Prostate gland (tissue), 2 donors: Measurements from ENCODE around the gene CRBN.

Experiments
- CTCF ChIP-seq, 4 experiments: fragments of 200-600 bp in 2 of 4; fragments of 450-650 bp in 2 of 4; sonication (generic) in 2 of 4; IDR thresholded peaks; 1 replicate in 3 of 4; 2 replicates in 1 of 4; pipeline ENCODE4 v1.5.1; 2016 to 2019; ENCODE audit warnings: antibody characterized with exemption in 4 of 4, mild to moderate bottlenecking in 2 of 4, moderate library complexity in 2 of 4
- POLR2A ChIP-seq: fragments of 450-650 bp; IDR thresholded peaks from one replicate; pipeline ENCODE4 v1.6.1; 2016; ENCODE audit warnings: antibody characterized with exemption, mild to moderate bottlenecking
- POLR2AphosphoS5 ChIP-seq: sonication (generic); formaldehyde crosslinking; IDR thresholded peaks from one replicate; pipeline ENCODE4 v1.6.1; 2017; ENCODE audit warnings: antibody characterized with exemption

DNA sequence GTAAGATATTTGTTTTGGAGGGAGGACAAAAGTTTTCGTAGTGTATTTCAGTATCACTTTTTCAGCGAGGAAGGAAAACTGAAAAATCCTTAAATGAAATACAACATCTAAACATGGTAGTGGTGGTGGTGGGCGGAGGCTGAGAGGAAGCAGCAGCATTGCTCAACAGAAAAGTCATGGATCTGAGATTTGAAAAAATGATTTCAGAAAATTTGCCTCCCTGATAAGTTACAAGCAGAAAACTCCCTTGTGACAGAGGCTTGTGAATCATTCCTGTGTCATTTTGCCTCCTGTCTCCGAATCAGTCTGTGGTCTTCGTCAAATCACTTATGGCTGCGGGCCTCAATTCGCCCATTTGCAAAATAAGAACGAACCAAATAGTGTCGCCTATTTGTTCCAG lies 965 bp upstream of the CRBN start:
- TF ChIP-seq CTCF (IDR thresholded peaks at IDR 0.05), result no peak
- TF ChIP-seq POLR2A, result no peak
- no peak for TF ChIP-seq POLR2AphosphoS5
